Neural progenitor cell (in vitro differentiated cells): Measurements from ENCODE around the gene CYP1A2. TPM values are rescaled to one million over a fixed set of nuclear protein-coding genes. Genes with fewer than 3 reads are reported as not detected.

ENCODE experiments used
- DNase-seq: peaks from one replicate; pipeline ENCODE4 v3.0.0-alpha.2; 2016; ENCODE audit warnings: low spot score
- H2AFZ ChIP-seq: fragments of 200-600 bp; sonication (generic); replicated peaks from 2 replicates; pipeline ENCODE4 v1.6.1; 2016; ENCODE audit warnings: antibody characterized with exemption
- H3F3A ChIP-seq: fragments of 200-600 bp; sonication (generic); 2 replicates; pipeline ENCODE4 v1.6.1; 2016; ENCODE audit warnings: antibody characterized with exemption, low read depth
- H3K27ac ChIP-seq: fragments of 200-600 bp; sonication (generic); 2 replicates; pipeline ENCODE4 v1.5.1; 2016; ENCODE audit warnings: mild to moderate bottlenecking
- H3K27me3 ChIP-seq: fragments of 200-600 bp; sonication (generic); 2 replicates; pipeline ENCODE4 v1.6.1; 2016; ENCODE audit warnings: mild to moderate bottlenecking, moderate library complexity
- H3K36me3 ChIP-seq: fragments of 200-600 bp; sonication (generic); 2 replicates; pipeline ENCODE4 v1.5.1; 2016
- H3K4me1 ChIP-seq: fragments of 200-600 bp; sonication (generic); 2 replicates; pipeline ENCODE4 v1.6.1; 2016; ENCODE audit warnings: mixed run types
- H3K4me2 ChIP-seq: fragments of 200-600 bp; sonication (generic); 2 replicates; pipeline ENCODE4 v1.6.1; 2016
- H3K4me3 ChIP-seq: fragments of 200-600 bp; sonication (generic); 2 replicates; pipeline ENCODE4 v1.5.1; 2016
- H3K79me2 ChIP-seq: fragments of 200-600 bp; sonication (generic); 2 replicates; pipeline ENCODE4 v1.6.1; 2016; ENCODE audit warnings: low read depth
- H3K9ac ChIP-seq: fragments of 200-600 bp; sonication (generic); 2 replicates; pipeline ENCODE4 v1.6.1; 2016
- H3K9me3 ChIP-seq: fragments of 200-600 bp; sonication (generic); 2 replicates; pipeline ENCODE4 v1.5.1; 2016; ENCODE audit warnings: low read depth
- H4K20me1 ChIP-seq: fragments of 200-600 bp; sonication (generic); 2 replicates; pipeline ENCODE4 v1.6.1; 2016; ENCODE audit warnings: low read depth
- H3K27ac Mint-ChIP-seq: 3 replicates; pipeline ENCODE4 v1.8.0; 2021; ENCODE audit warnings: mixed read lengths
- H3K27me3 Mint-ChIP-seq: 2 replicates; pipeline ENCODE4 v1.8.0; 2022; ENCODE audit warnings: low read depth, mild to moderate bottlenecking, inconsistent platforms, moderate library complexity, mixed read lengths; ENCODE audit not compliant: insufficient read depth
- H3K36me3 Mint-ChIP-seq: 3 replicates; pipeline ENCODE4 v1.8.0; 2021; ENCODE audit warnings: mixed read lengths
- H3K4me1 Mint-ChIP-seq: 3 replicates; pipeline ENCODE4 v1.8.0; 2021; ENCODE audit warnings: mixed read lengths
- H3K4me3 Mint-ChIP-seq: 3 replicates; pipeline ENCODE4 v1.8.0; 2021; ENCODE audit warnings: mild to moderate bottlenecking, moderate library complexity, mixed read lengths
- H3K9me3 Mint-ChIP-seq: 3 replicates; pipeline ENCODE4 v1.8.0; 2020; ENCODE audit warnings: mixed read lengths
- CTCF ChIP-seq: fragments of 200-600 bp; sonication (generic); IDR thresholded peaks from 2 replicates; pipeline ENCODE4 v1.5.1; 2017; ENCODE audit warnings: antibody characterized with exemption, mild to moderate bottlenecking
- EZH2 ChIP-seq: fragments of 200-600 bp; sonication (generic); IDR thresholded peaks from 2 replicates; pipeline ENCODE4 v1.6.1; 2017; ENCODE audit warnings: antibody characterized with exemption, mild to moderate bottlenecking, moderate library complexity
- EZH2phosphoT487 ChIP-seq: fragments of 200-600 bp; sonication (generic); IDR thresholded peaks from 2 replicates; pipeline ENCODE4 v1.6.1; 2017; ENCODE audit warnings: antibody characterized with exemption
- total RNA-seq: library from RNA; depleted of rRNA; stranded (reverse); fragments of >200 nt; gene quantifications from 2 replicates; pipeline ENCODE4 v1.2.3, GENCODE V29; 2015; ENCODE audit warnings: low replicate concordance

The CYP1A2 gene
- total RNA-seq, 1 donor from 2014 or later: not detected

GRCh38 chr15:74794248-74794969 is 45.8 kb downstream of the CYP1A2 start:
- TF ChIP-seq CTCF (no peak), EZH2 (no peak), EZH2phosphoT487 (no peak)
- Histone ChIP-seq H3K27me3 (no peaks in the 10 kb centered on the region), H3K4me3 (no peak overlapping the region), H3K27ac (no peak overlapping the region), H3K9ac (no peak overlapping the region), H3K4me1 (peaks cover 8% of the 10 kb centered on the region), H3F3A (no peaks in the 10 kb centered on the region), H2AFZ (no peak overlapping the region), H3K36me3 (no peaks in the 10 kb centered on the region), H3K9me3 (no peaks in the 10 kb centered on the region), H3K4me2 (no peak overlapping the region), H3K79me2 (peaks cover 37% of the 10 kb centered on the region), H4K20me1 (peaks cover 94% of the 10 kb centered on the region)
- Mint-ChIP-seq H3K4me3 (no peak overlapping the region), H3K4me1 (peaks cover 27% of the 10 kb centered on the region), H3K27ac (peak overlapping the region; percentile 63), H3K9me3 (no peaks in the 10 kb centered on the region), H3K27me3 (peaks cover 2% of the 10 kb centered on the region), H3K36me3 (peaks cover 2% of the 10 kb centered on the region)
- DNase-seq: no peak

GRCh38 chr15:74794970-74795349 is 46.3 kb downstream of the CYP1A2 start:
- H3K4me1 ChIP-seq: peaks cover 8% of the 10 kb centered on the region
- no peak overlapping the region for H3K27ac ChIP-seq
- TF ChIP-seq EZH2: no peak
- TF ChIP-seq CTCF: no peak
- TF ChIP-seq EZH2phosphoT487: no peak
- H3K36me3 ChIP-seq: no peaks in the 10 kb centered on the region
- H4K20me1 ChIP-seq: peaks cover 94% of the 10 kb centered on the region
- no peaks in the 10 kb centered on the region for H3K9me3 ChIP-seq
- H3K27me3 Mint-ChIP-seq: peaks cover 2% of the 10 kb centered on the region
- H2AFZ ChIP-seq: no peak overlapping the region
- no peak overlapping the region for H3K4me3 ChIP-seq
- H3F3A ChIP-seq: no peaks in the 10 kb centered on the region
- peak overlapping the region; percentile 63 for H3K27ac Mint-ChIP-seq
- no peaks in the 10 kb centered on the region for H3K27me3 ChIP-seq
- H3K9ac ChIP-seq: no peak overlapping the region
- H3K4me2 ChIP-seq: no peak overlapping the region
- H3K4me3 Mint-ChIP-seq: no peak overlapping the region
- peaks cover 24% of the 10 kb centered on the region for H3K4me1 Mint-ChIP-seq
- H3K79me2 ChIP-seq: peaks cover 32% of the 10 kb centered on the region
- peaks cover 2% of the 10 kb centered on the region for H3K36me3 Mint-ChIP-seq
- no peak for DNase-seq
- no peaks in the 10 kb centered on the region for H3K9me3 Mint-ChIP-seq

GRCh38 chr15:74795966-74796625 is 47.5 kb downstream of the CYP1A2 start:
- peaks cover 20% of the 10 kb centered on the region for H3K79me2 ChIP-seq
- H3K4me1 Mint-ChIP-seq: peaks cover 22% of the 10 kb centered on the region
- no peaks in the 10 kb centered on the region for H3K9me3 Mint-ChIP-seq
- H3K9ac ChIP-seq: no peak overlapping the region
- H3F3A ChIP-seq: no peaks in the 10 kb centered on the region
- peaks cover 2% of the 10 kb centered on the region for H3K27me3 Mint-ChIP-seq
- peaks cover 91% of the 10 kb centered on the region for H4K20me1 ChIP-seq
- no peaks in the 10 kb centered on the region for H3K27me3 ChIP-seq
- H3K4me2 ChIP-seq: no peak overlapping the region
- no peak for TF ChIP-seq EZH2
- TF ChIP-seq CTCF: no peak
- no peak for TF ChIP-seq EZH2phosphoT487
- no peak overlapping the region for H3K27ac ChIP-seq
- no peak overlapping the region for H2AFZ ChIP-seq
- no peaks in the 10 kb centered on the region for H3K9me3 ChIP-seq
- peaks cover 2% of the 10 kb centered on the region for H3K36me3 Mint-ChIP-seq
- peaks cover 8% of the 10 kb centered on the region for H3K4me1 ChIP-seq
- no peak for DNase-seq
- no peak overlapping the region for H3K27ac Mint-ChIP-seq
- no peak overlapping the region for H3K4me3 Mint-ChIP-seq
- no peaks in the 10 kb centered on the region for H3K36me3 ChIP-seq
- H3K4me3 ChIP-seq: no peak overlapping the region
